ENCODE measurements around the gene GRK5.

GRK5 gene

GRCh38 chr10:119368991-119369869 is 161.9 kb downstream of the GRK5 start:
- DNase-seq = peak; percentile 5

- no peak for DNase-seq
Observed at GRCh38 chr10:119370111-119370741, 162.9 kb downstream of the GRK5 start.

- DNase-seq = no peak
Observed at GRCh38 chr10:119370972-119371703, 163.8 kb downstream of the GRK5 start.

- no peak for DNase-seq
Observed at GRCh38 chr10:119371704-119372663, 164.6 kb downstream of the GRK5 start.

- DNase-seq = no peak
Observed at GRCh38 chr10:119373294-119374102, 166.1 kb downstream of the GRK5 start.

GRCh38 chr10:119374236-119374635 is 166.9 kb downstream of the GRK5 start:
- DNase-seq = no peak

GRCh38 chr10:119375574-119376272 is 168.4 kb downstream of the GRK5 start:
- DNase-seq = no peak

GRCh38 chr10:119377451-119377957 is 170.1 kb downstream of the GRK5 start:
- no peak for DNase-seq

- DNase-seq = no peak
Observed at GRCh38 chr10:119377958-119378736, 170.8 kb downstream of the GRK5 start.

GRCh38 chr10:119378737-119379067 is 171.3 kb downstream of the GRK5 start:
- DNase-seq = no peak

GRCh38 chr10:119379466-119380071 is 172.2 kb downstream of the GRK5 start:
- no peak for DNase-seq

- DNase-seq = no peak
Observed at GRCh38 chr10:119383174-119383856, 175.9 kb downstream of the GRK5 start.

GRCh38 chr10:119384127-119384526 is 176.8 kb downstream of the GRK5 start:
- DNase-seq = no peak

GRCh38 chr10:119386666-119387065 is 179.3 kb downstream of the GRK5 start:
- DNase-seq = no peak

GRCh38 chr10:119388849-119389345 is 181.5 kb downstream of the GRK5 start:
- no peak for DNase-seq

GRCh38 chr10:119391440-119392251 is 184.3 kb downstream of the GRK5 start:
- peak; percentile 5 for DNase-seq

- no peak for DNase-seq
Observed at GRCh38 chr10:119393019-119393418, 185.6 kb downstream of the GRK5 start.

GRCh38 chr10:119393421-119393820 is 186.1 kb downstream of the GRK5 start:
- no peak for DNase-seq
